B cell (primary cell): ENCODE results near the gene FGFR2. TPM values are rescaled to one million over a fixed set of nuclear protein-coding genes. Genes with fewer than 3 reads are reported as not detected.

Experiments
- ATAC-seq: fragments of 200-7000 bp; cut with Tn5 transposase; one replicate; pipeline ENCODE4 v1.10.0; 2021; ENCODE audit warnings: low read depth, mild to moderate bottlenecking, moderate number of reproducible peaks, moderate library complexity
- CTCF ChIA-PET: fragments of 350-600 bp; sonication (Branson Sonifier 250); formaldehyde crosslinking; loops from one replicate; lab custom pipeline; 2021; ENCODE audit warnings: antibody characterized with exemption, inconsistent platforms; lab: Charles Lee
- POLR2A ChIA-PET: fragments of 350-600 bp; sonication (Branson Sonifier 250); formaldehyde crosslinking; loops from one replicate; lab custom pipeline; 2021; ENCODE audit warnings: antibody characterized with exemption; lab: Charles Lee
- DNase-seq: peaks from one replicate; pipeline ENCODE4 v3.0.0; 2013
- H2AFZ ChIP-seq: 2 replicates; pipeline ENCODE4 v1.6.1; 2012; ENCODE audit warnings: mild to moderate bottlenecking, low read depth, low read length; ENCODE audit not compliant: insufficient read depth, poor library complexity, severe bottlenecking
- H3K27ac ChIP-seq, 2 donors: 1 replicate in 1 of 2; 2 replicates in 1 of 2; pipeline ENCODE4 v1.5.1; 2012 to 2013; ENCODE audit warnings: low read length in 2 of 2, mild to moderate bottlenecking in 2 of 2, moderate library complexity in 1 of 2
- H3K27me3 ChIP-seq, 4 experiments: fragments of 200-600 bp in 1 of 4; sonication (generic) in 1 of 4; replicated peaks in 1 of 4; 1 replicate in 2 of 4; 2 replicates in 2 of 4; pipeline versions ENCODE4 v1.6.1 to v1.7.0; 2013 to 2016; ENCODE audit warnings: low read length in 3 of 4, mild to moderate bottlenecking in 2 of 4, mixed read lengths in 1 of 4, moderate library complexity in 1 of 4; ENCODE audit not compliant: insufficient read depth in 4 of 4, control insufficient read depth in 3 of 4; ENCODE audit errors: control extremely low read depth in 1 of 4
- H3K36me3 ChIP-seq, 2 experiments: replicated peaks in 1 of 2; 1 replicate in 1 of 2; 2 replicates in 1 of 2; pipeline versions ENCODE4 v1.6.1 to v1.7.1; 2013; ENCODE audit warnings: low read length in 1 of 2; ENCODE audit not compliant: insufficient read depth in 2 of 2, control insufficient read depth in 1 of 2; ENCODE audit errors: control extremely low read depth in 1 of 2, extremely low read depth in 1 of 2
- H3K4me1 ChIP-seq, 2 donors: fragments of 200-600 bp in 1 of 2; sonication (generic) in 1 of 2; 1 replicate in 1 of 2; 2 replicates in 1 of 2; pipeline versions ENCODE4 v1.5.1 to v1.6.1; 2013 to 2017; ENCODE audit warnings: low read length in 2 of 2; ENCODE audit not compliant: control insufficient read depth in 2 of 2, insufficient read depth in 2 of 2
- H3K4me2 ChIP-seq: replicated peaks from 2 replicates; pipeline ENCODE3; 2012; ENCODE audit warnings: mild to moderate bottlenecking, low read depth, low read length; ENCODE audit not compliant: poor library complexity, severe bottlenecking
- H3K4me3 ChIP-seq, 5 experiments: fragments of 200-600 bp in 1 of 5; sonication (generic) in 1 of 5; 1 replicate in 3 of 5; 2 replicates in 2 of 5; pipeline versions ENCODE4 v1.5.1 to v1.7.0; 2011 to 2016; ENCODE audit warnings: low read length in 4 of 5, mild to moderate bottlenecking in 4 of 5, low read depth in 2 of 5, control low read depth in 1 of 5, moderate library complexity in 1 of 5; ENCODE audit not compliant: insufficient read depth in 1 of 5; ENCODE audit errors: control extremely low read depth in 1 of 5, extremely low read depth in 1 of 5
- H3K79me2 ChIP-seq: fragments of 200-600 bp; sonication (generic); one replicate; pipeline ENCODE4 v1.6.0; 2016; ENCODE audit warnings: low read length; ENCODE audit not compliant: control insufficient read depth, insufficient read depth
- H3K9ac ChIP-seq: fragments of 200-600 bp; sonication (generic); 2 replicates; pipeline ENCODE4 v1.6.1; 2017; ENCODE audit warnings: mild to moderate bottlenecking, low read length, moderate library complexity
- H3K9me3 ChIP-seq, 3 donors: one replicate each; pipeline versions ENCODE4 v1.6.1 to v1.7.1; 2013; ENCODE audit warnings: low read length in 2 of 3; ENCODE audit not compliant: control insufficient read depth in 2 of 3, insufficient read depth in 1 of 3; ENCODE audit errors: control extremely low read depth in 1 of 3
- H4K20me1 ChIP-seq: 2 replicates; pipeline ENCODE4 v1.6.0; 2012; ENCODE audit warnings: mild to moderate bottlenecking, low read length; ENCODE audit not compliant: insufficient read depth, control insufficient read depth, poor library complexity, severe bottlenecking
- H3K27ac Mint-ChIP-seq: one replicate; pipeline ENCODE4 v1.8.0; 2021; ENCODE audit warnings: mixed read lengths
- H3K27me3 Mint-ChIP-seq: one replicate; pipeline ENCODE4 v1.8.0; 2021; ENCODE audit warnings: mixed read lengths
- H3K4me1 Mint-ChIP-seq: one replicate; pipeline ENCODE4 v1.8.0; 2021; ENCODE audit warnings: mixed read lengths
- H3K4me3 Mint-ChIP-seq: one replicate; pipeline ENCODE4 v1.8.0; 2021; ENCODE audit warnings: mixed read lengths
- H3K9me3 Mint-ChIP-seq: one replicate; pipeline ENCODE4 v1.8.0; 2022; ENCODE audit warnings: mixed read lengths; ENCODE audit not compliant: insufficient read depth
- EZH2 ChIP-seq: IDR thresholded peaks from 2 replicates; pipeline ENCODE4 v1.6.1; 2012; ENCODE audit warnings: borderline replicate concordance, low read depth, mild to moderate bottlenecking, moderate library complexity, low read length; ENCODE audit not compliant: insufficient read depth, poor library complexity, severe bottlenecking
- WGBS: methylation state at CpG from one replicate; pipeline ENCODE4 v1.1.5; 2013; ENCODE audit warnings: missing lambda C conversion rate; ENCODE audit not compliant: insufficient coverage; 5-methylcytosine and 5-hydroxymethylcytosine counted together
- intact Hi-C: fragments of 100-400 bp; cut with micrococcal nuclease; formaldehyde crosslinking; loops from one replicate; pipeline ENCODE4 v1.10.0; 2022
- polyA plus RNA-seq: library from polyadenylated mRNA; depleted of rRNA; stranded (reverse); fragments of >200 nt; gene quantifications from 2 replicates; pipeline ENCODE4 v1.2.3, GENCODE V29; 2012
- total RNA-seq, 2 donors: library from RNA; stranded (reverse); fragments of 120-200 nt in 1 of 2; gene quantifications; 1 replicate in 1 of 2; 2 replicates in 1 of 2; pipeline versions ENCODE4 v1.2.3 to v1.2.4, GENCODE V29; 2013 to 2022
- TF ChIP-seq, protein P1 (sequence below): fragments of 200-600 bp; IDR thresholded peaks from one replicate; pipeline ENCODE4 v1.8.0; 2022; ENCODE audit warnings: antibody characterized with exemption, mild to moderate bottlenecking

FGFR2 gene
- total and polyA plus RNA-seq, 2 donors (not counting 1 experiment from before 2014, with no cell fraction given), result not detected

DNA sequence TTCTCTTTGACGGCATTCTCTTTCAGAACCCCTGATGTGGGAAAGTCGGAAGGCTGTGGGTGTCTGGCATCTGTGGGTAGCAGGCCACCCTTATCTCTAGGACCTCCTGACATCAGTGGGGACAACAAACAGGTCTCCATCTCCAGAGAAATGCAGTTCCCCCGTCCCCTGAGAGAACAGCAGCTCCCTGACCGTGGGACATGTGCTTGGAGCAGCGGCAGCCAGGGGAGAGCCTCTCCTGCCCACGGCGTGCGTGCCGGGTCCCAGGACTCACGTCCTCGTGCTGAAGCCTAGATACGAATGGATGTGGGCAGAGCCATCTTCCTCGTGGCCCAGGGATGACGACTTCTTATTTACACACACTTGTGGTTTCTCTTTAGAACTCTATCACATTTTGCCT, 133.0 kb downstream of the FGFR2 start:
- POLR2A ChIA-PET, result no interaction called here

DNA sequence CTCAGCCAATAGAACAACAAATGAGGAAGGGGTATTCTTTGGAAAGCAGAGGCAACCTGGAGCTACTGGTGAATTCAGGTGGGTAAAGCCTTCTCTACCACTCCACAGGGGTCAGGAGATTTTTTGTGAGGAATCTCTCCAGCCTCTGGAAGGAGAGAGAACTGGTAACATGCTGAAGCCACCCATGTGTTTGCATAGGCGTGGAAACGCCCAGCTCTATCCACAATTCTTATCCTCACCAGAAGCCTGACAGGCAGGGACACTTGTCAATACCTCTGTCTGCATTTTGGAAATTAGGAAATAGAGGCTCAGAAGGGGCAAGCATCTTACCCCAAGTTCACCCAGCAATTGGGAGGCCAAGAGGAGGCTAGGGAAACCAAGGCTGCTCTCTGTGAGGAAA, 133.7 kb downstream of the FGFR2 start:
- WGBS, result no CpG with 5 or more reads among the region's 2 CpGs
- DNase-seq (no peak), ATAC-seq (no peak)
- H3K9ac ChIP-seq, result no peak overlapping the region
- POLR2A ChIA-PET, result no interaction called here
- no peak overlapping the region for H3K27ac Mint-ChIP-seq
- CTCF ChIA-PET, result no interaction called here
- no peaks in the 10 kb centered on the region for H3K27me3 Mint-ChIP-seq
- H3K9me3 ChIP-seq, result peaks cover 0 to 3% (median 0%) of the 10 kb centered on the region in 3 donors
- H3K4me2 ChIP-seq, result no peak overlapping the region
- no peaks in the 10 kb centered on the region for H3K79me2 ChIP-seq
- no peak overlapping the region for H3K27ac ChIP-seq
- H2AFZ ChIP-seq, result no peak overlapping the region
- no peaks in the 10 kb centered on the region for H3K4me1 ChIP-seq
- H3K4me3 Mint-ChIP-seq, result no peak overlapping the region
- no peaks in the 10 kb centered on the region for H3K4me1 Mint-ChIP-seq
- H3K27me3 ChIP-seq, result no peaks in the 10 kb centered on the region
- no peak overlapping the region for H3K4me3 ChIP-seq
- intact Hi-C loops, result no loop called here
- H3K36me3 ChIP-seq, result no peaks in the 10 kb centered on the region
- TF ChIP-seq, protein P1, sequence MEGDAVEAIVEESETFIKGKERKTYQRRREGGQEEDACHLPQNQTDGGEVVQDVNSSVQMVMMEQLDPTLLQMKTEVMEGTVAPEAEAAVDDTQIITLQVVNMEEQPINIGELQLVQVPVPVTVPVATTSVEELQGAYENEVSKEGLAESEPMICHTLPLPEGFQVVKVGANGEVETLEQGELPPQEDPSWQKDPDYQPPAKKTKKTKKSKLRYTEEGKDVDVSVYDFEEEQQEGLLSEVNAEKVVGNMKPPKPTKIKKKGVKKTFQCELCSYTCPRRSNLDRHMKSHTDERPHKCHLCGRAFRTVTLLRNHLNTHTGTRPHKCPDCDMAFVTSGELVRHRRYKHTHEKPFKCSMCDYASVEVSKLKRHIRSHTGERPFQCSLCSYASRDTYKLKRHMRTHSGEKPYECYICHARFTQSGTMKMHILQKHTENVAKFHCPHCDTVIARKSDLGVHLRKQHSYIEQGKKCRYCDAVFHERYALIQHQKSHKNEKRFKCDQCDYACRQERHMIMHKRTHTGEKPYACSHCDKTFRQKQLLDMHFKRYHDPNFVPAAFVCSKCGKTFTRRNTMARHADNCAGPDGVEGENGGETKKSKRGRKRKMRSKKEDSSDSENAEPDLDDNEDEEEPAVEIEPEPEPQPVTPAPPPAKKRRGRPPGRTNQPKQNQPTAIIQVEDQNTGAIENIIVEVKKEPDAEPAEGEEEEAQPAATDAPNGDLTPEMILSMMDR, result no peak
- H4K20me1 ChIP-seq, result no peaks in the 10 kb centered on the region
- no peaks in the 10 kb centered on the region for H3K9me3 Mint-ChIP-seq

More for the DNA sequence above, 133.0 kb downstream of the FGFR2 start:
- CTCF ChIA-PET, result no interaction called here
- TF ChIP-seq, protein P1, result no peak
- no peak for TF ChIP-seq EZH2
- H3K4me3 ChIP-seq, result no peak overlapping the region
- Mint-ChIP-seq H3K9me3 (no peaks in the 10 kb centered on the region), H3K4me3 (no peak overlapping the region), H3K27ac (no peak overlapping the region), H3K27me3 (no peaks in the 10 kb centered on the region), H3K4me1 (no peaks in the 10 kb centered on the region)
- H3K4me1 ChIP-seq, result no peaks in the 10 kb centered on the region
- WGBS, result 79% methylated on average over 11 of the region's 14 CpGs
- H3K36me3 ChIP-seq, result no peaks in the 10 kb centered on the region
- no peak overlapping the region for H3K27ac ChIP-seq
- no peaks in the 10 kb centered on the region for H4K20me1 ChIP-seq
- intact Hi-C loops, result no loop called here
- H3K9me3 ChIP-seq, result peaks cover 0 to 3% (median 0%) of the 10 kb centered on the region in 3 donors
- H3K79me2 ChIP-seq, result no peaks in the 10 kb centered on the region
- DNase-seq (no peak), ATAC-seq (no peak)
- no peak overlapping the region for H2AFZ ChIP-seq
- H3K4me2 ChIP-seq, result no peak overlapping the region
- no peaks in the 10 kb centered on the region for H3K27me3 ChIP-seq
- H3K9ac ChIP-seq, result no peak overlapping the region
